ENCODE results near the gene KHDRBS2.

The KHDRBS2 gene

DNA sequence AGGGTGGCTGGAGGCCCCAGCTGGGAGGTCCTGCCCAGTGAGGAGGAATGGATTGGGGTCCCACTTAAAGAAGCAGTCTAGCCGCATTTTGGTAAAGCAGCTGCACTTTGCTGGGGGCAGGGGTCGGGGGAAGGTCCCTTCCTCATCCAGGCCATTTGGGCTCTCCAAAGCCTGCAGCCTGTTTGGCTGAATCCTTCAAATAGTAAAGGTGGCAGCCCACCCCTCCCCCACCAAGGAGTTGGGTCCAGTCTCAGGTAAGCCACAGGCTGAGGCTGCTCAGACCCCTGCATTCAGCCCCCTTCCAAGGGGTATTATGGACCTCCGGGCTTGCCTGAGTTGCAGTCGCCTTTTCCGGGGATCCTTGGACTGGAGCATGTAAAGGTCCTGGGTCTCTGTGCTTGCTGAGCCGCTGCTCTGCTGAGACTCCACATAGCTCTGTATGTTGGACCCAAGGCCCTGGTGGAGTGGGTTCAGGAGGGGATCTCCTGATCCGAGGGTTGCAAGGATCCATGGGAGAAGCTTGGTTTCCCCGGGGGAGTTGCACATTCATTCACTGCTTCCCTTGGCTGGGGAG is 417.4 kb downstream of the KHDRBS2 start:
- TF ChIP-seq, protein P1, sequence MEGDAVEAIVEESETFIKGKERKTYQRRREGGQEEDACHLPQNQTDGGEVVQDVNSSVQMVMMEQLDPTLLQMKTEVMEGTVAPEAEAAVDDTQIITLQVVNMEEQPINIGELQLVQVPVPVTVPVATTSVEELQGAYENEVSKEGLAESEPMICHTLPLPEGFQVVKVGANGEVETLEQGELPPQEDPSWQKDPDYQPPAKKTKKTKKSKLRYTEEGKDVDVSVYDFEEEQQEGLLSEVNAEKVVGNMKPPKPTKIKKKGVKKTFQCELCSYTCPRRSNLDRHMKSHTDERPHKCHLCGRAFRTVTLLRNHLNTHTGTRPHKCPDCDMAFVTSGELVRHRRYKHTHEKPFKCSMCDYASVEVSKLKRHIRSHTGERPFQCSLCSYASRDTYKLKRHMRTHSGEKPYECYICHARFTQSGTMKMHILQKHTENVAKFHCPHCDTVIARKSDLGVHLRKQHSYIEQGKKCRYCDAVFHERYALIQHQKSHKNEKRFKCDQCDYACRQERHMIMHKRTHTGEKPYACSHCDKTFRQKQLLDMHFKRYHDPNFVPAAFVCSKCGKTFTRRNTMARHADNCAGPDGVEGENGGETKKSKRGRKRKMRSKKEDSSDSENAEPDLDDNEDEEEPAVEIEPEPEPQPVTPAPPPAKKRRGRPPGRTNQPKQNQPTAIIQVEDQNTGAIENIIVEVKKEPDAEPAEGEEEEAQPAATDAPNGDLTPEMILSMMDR (IDR thresholded peaks at IDR 0.05; ENCODE audit: insufficient read depth, low read length, missing control alignments), result no peak
- ChIA-PET POLR2A (no interaction called here), CTCF (no interaction called here)
- DNase-seq (ENCODE audit: low read depth, low spot score), result no peak
- no peak overlapping the region for H3K4me3 ChIP-seq (ENCODE audit: low read depth, low read length)

DNA sequence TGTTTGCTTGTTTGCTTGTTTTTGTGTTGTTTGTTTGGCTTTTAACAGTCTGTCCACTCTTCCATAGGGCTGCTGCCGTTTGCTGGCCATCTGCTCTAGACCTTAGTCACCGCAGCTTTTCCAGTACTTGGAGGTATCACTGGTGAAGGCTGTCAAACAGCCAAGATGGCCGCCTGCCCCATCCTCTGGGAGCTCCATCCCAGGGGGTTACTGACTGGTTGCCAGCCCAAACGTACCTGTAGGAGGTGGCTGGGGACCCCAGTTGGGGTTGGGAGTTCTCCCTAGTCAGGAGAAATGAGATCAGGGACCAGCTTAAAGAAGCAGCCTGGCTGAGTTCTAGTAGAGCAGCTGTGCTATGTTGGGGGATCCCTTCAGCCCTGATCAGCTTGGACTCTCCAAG is 418.4 kb downstream of the KHDRBS2 start:
- CTCF ChIA-PET, result no interaction called here
- H3K4me3 ChIP-seq (ENCODE audit: low read depth, low read length), result no peak overlapping the region
- POLR2A ChIA-PET, result no interaction called here
- DNase-seq (ENCODE audit: low read depth, low spot score), result no peak
- TF ChIP-seq, protein P1 (IDR thresholded peaks at IDR 0.05; ENCODE audit: insufficient read depth, low read length, missing control alignments), result no peak

DNA sequence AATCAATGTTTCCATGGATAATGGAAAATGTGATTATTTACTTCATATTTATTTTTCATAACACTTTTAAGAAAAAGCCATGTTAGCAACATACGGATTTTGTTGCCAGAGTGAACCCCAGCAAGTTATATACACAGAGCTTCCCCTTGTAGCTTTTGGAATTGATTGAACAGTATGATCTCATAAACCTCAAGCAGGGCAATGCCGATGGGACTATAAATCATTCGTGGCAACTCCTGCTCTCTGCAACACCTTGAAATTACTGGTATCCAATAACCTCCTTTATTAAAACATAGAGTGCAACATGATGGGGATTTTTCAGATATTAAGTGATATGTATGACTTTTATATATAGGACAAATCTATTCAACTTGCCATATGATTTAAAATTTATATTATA is 428.5 kb downstream of the KHDRBS2 start:
- ChIA-PET POLR2A (no interaction called here), CTCF (no interaction called here)
- TF ChIP-seq, protein P1 (IDR thresholded peaks at IDR 0.05; ENCODE audit: insufficient read depth, low read length, missing control alignments), result no peak

DNA sequence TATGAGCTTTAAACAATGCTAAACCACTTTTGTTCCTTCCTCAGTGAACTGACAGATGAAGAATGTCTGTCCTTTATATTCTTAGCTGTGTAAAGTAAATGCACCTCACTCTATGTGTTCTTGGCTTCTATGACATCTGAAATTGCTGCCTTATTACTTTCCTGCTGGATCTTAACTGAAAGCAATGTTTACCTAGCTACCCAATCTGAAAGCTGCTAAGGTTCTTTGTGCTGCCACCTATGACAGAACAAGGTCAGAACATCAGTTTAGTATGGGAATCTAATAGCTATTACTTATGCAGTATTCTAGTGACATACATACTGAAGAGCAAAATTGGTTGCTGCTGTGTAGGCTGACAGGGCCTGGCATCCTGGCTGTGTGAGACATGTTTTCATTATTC is 444.1 kb downstream of the KHDRBS2 start:
- TF ChIP-seq, protein P1 (IDR thresholded peaks at IDR 0.05; ENCODE audit: insufficient read depth, low read length, missing control alignments), result no peak
- H3K4me3 ChIP-seq (ENCODE audit: low read depth, low read length), result no peak overlapping the region
- ChIA-PET POLR2A (no interaction called here), CTCF (no interaction called here)
- no peak for DNase-seq (ENCODE audit: low read depth, low spot score)

More for the DNA sequence above, 428.5 kb downstream of the KHDRBS2 start:
- H3K4me3 ChIP-seq (ENCODE audit: low read depth, low read length), result no peak overlapping the region
- DNase-seq (ENCODE audit: low read depth, low spot score), result no peak

DNA sequence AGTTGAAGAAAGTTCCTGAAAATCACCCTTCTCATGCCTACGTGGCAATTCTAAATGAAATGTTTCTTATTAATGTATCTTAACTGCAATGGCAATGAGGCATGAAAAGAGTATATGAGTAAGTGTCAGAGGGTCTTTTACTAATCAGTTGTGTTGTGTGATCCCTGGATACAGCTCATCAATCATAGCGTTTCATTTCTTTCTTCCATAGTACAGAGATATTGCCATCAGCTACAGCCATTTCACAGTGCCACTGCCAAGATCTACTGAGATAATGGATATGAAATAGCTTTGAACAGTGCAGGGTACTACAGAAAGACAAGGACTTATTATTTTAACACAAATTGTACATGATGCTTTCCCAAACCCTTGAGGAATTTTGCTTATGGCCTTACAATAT is 450.8 kb downstream of the KHDRBS2 start:
- H3K4me3 ChIP-seq (ENCODE audit: low read depth, low read length), result no peak overlapping the region
- ChIA-PET POLR2A (no interaction called here), CTCF (no interaction called here)
- TF ChIP-seq, protein P1 (IDR thresholded peaks at IDR 0.05; ENCODE audit: insufficient read depth, low read length, missing control alignments), result no peak
- DNase-seq (ENCODE audit: low read depth, low spot score), result no peak

DNA sequence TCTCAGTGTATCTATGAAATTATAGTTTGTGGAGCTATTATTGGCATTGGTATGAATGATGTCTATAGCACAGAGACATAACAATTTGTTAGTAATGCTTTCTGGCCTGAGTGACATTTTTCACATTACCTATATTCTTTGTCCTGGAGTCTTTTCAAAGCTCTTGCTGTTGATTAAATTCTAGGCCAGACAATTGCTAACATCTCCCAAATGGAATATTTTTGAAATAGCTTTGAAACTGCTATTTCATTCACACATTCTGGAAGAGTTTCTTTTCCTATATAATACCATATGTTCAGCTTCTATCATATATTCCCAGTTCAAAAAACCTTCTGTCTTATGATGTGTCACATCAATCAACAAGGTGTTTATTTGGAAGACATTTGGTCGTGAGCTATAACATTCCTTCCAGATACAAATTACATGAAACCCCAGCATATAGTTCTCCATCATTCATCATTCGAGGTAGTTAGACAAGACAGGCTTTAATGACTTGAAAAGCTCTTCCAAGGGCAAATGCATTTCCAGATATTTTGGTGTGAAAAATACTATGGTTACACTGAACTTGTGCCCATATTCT is 452.8 kb downstream of the KHDRBS2 start:
- DNase-seq (ENCODE audit: low read depth, low spot score), result no peak
- CTCF ChIA-PET, result no interaction called here
- no peak overlapping the region for H3K4me3 ChIP-seq (ENCODE audit: low read depth, low read length)
- TF ChIP-seq, protein P1 (IDR thresholded peaks at IDR 0.05; ENCODE audit: insufficient read depth, low read length, missing control alignments), result no peak
- POLR2A ChIA-PET, result no interaction called here
